Body of pancreas (tissue), 4 donors: Measurements from ENCODE around the gene GJA5.

Experiments
- CTCF ChIP-seq, 7 experiments: fragments of 450-650 bp in 4 of 7; fragments of 200-600 bp in 3 of 7; sonication (generic) in 3 of 7; IDR thresholded peaks; one replicate each; pipeline ENCODE4 v1.5.1; 2016 to 2019; ENCODE audit warnings: antibody characterized with exemption in 7 of 7
- POLR2A ChIP-seq, 3 donors: fragments of 450-650 bp; IDR thresholded peaks; one replicate each; pipeline ENCODE4 v1.6.1; 2016; ENCODE audit warnings: antibody characterized with exemption in 3 of 3, mild to moderate bottlenecking in 2 of 3

DNA sequence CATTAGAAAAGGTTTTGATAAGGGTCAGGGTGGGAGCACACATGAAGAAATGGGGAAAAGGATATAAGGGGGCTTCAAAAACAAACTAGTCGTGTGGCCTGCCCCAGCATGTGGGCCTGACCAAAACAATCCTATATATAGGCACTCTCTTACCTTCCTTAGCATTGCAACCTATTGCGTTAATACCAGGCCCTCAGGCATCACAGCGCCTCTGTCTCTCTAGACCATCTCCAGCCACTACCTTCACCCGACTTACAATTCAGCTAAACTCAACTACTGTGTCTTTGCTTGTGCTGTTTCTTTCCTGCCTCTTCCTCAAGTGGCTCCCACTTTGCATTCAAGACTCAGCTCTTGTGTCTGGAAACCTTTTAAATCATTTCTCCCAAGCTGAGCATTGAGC, 47.0 kb upstream of the GJA5 start:
- TF ChIP-seq CTCF (IDR thresholded peaks at IDR 0.05), result no peak
- no peak for TF ChIP-seq POLR2A (IDR thresholded peaks at IDR 0.05)
